ENCODE results near the gene DEPDC1. TPM values are rescaled to one million over a fixed set of nuclear protein-coding genes. Genes with fewer than 3 reads are reported as not detected.

The DEPDC1 gene
- total RNA-seq, 1 experiment from 2014 or later, result 74.0 TPM

DNA sequence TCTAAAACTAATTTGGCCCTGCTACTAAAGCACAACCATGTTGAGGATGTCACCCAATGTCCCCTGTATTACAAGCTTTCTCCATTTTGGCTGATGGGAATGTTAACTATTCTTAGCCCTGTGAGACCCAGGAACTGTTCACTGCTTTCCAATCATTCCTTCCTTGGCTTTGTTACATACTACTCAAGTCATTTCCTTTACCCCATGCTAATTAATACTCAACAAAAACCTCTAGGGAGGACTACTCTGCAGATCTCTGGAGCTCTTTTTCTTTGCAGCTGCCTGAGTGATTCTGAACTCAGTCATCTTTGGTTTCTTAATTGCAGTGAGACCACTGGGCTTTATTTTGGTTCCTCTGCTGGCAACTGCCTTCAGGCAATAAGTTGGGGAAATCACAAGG, 23.8 kb downstream of the DEPDC1 start:
- Histone ChIP-seq H3K36me3 (ENCODE audit: low read depth) (peaks cover 15% of the 10 kb centered on the region), H3K9me3 (ENCODE audit: insufficient read depth, low read depth) (no peaks in the 10 kb centered on the region), H3K27me3 (ENCODE audit: insufficient read depth, low read depth) (no peaks in the 10 kb centered on the region), H3K79me2 (ENCODE audit: low read depth) (no peaks in the 10 kb centered on the region), H3K4me3 (no peak overlapping the region), H2AFZ (no peak overlapping the region), H3K27ac (no peak overlapping the region), H3F3A (ENCODE audit: insufficient read depth, low read depth) (0 out of 2 replicates have a peak, but pooled peaks cover 3% of the 10 kb centered on the region), H3K4me1 (replicated peaks; ENCODE audit: insufficient read depth) (no peaks in the 10 kb centered on the region), H3K4me2 (no peak overlapping the region), H4K20me1 (ENCODE audit: insufficient read depth) (no peaks in the 10 kb centered on the region), H3K9me2 (ENCODE audit: insufficient read depth) (no peaks in the 10 kb centered on the region)
- intact Hi-C loops (cut with micrococcal nuclease; ENCODE audit: unreplicated experiment), result no loop called here
- DNase-seq, result no peak
- no TSS peak for BruUV-seq (replicated peaks)
- CTCF ChIA-PET, result no interaction called here
- TF ChIP-seq EZH2 (IDR thresholded peaks at IDR 0.05; ENCODE audit: low read depth), result no peak
- TF ChIP-seq, protein P1, sequence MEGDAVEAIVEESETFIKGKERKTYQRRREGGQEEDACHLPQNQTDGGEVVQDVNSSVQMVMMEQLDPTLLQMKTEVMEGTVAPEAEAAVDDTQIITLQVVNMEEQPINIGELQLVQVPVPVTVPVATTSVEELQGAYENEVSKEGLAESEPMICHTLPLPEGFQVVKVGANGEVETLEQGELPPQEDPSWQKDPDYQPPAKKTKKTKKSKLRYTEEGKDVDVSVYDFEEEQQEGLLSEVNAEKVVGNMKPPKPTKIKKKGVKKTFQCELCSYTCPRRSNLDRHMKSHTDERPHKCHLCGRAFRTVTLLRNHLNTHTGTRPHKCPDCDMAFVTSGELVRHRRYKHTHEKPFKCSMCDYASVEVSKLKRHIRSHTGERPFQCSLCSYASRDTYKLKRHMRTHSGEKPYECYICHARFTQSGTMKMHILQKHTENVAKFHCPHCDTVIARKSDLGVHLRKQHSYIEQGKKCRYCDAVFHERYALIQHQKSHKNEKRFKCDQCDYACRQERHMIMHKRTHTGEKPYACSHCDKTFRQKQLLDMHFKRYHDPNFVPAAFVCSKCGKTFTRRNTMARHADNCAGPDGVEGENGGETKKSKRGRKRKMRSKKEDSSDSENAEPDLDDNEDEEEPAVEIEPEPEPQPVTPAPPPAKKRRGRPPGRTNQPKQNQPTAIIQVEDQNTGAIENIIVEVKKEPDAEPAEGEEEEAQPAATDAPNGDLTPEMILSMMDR (conservative IDR thresholded peaks at IDR 0.05), result no peak
- POLR2A ChIA-PET (ENCODE audit: unreplicated experiment), result no interaction called here

DNA sequence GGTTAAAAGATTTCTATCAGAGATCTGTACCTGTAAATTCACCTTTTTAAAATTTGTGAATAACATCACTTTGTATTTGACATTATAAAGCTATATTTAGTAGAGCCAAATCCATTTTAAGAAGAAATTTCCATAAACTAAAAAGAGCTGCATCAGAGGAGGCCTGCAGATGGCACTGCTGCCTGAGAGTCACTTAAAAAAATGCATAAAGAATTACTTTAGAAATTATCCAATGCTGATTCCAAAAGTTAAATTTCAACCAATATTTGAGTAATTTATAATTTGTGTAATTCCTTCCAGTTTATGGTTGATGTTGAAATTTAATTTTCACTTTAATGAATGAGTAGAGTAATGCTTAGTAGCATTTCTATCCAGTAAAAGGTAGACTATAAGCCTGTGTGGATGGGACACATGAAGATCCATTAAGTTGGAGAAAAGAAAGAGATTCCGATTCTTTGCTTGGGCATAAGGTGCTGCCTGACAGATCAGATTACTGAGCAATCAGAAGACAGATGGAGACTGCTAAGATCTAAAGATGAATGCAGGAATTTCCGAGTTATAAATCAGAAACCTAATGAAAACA, 26.4 kb downstream of the DEPDC1 start:
- BruUV-seq (replicated peaks), result no TSS peak
- H3K4me1 ChIP-seq (replicated peaks; ENCODE audit: insufficient read depth), result no peaks in the 10 kb centered on the region
- intact Hi-C loops (cut with micrococcal nuclease; ENCODE audit: unreplicated experiment), result loop anchor here (1.0 kb wide), 1 partner anchor 1267 kb away; no protein-coding TSS in a partner anchor
- H3K27ac ChIP-seq, result no peak overlapping the region
- no peaks in the 10 kb centered on the region for H4K20me1 ChIP-seq (ENCODE audit: insufficient read depth)
- no peaks in the 10 kb centered on the region for H3K79me2 ChIP-seq (ENCODE audit: low read depth)
- H2AFZ ChIP-seq, result no peak overlapping the region
- no peaks in the 10 kb centered on the region for H3K9me3 ChIP-seq (ENCODE audit: insufficient read depth, low read depth)
- no peaks in the 10 kb centered on the region for H3K27me3 ChIP-seq (ENCODE audit: insufficient read depth, low read depth)
- 0 out of 2 replicates have a peak, but pooled peaks cover 3% of the 10 kb centered on the region for H3F3A ChIP-seq (ENCODE audit: insufficient read depth, low read depth)
- DNase-seq, result no peak
- TF ChIP-seq, protein P1 (conservative IDR thresholded peaks at IDR 0.05), result peak; percentile 81
- TF ChIP-seq EZH2 (IDR thresholded peaks at IDR 0.05; ENCODE audit: low read depth), result no peak
- no peak overlapping the region for H3K4me3 ChIP-seq
- no peaks in the 10 kb centered on the region for H3K9me2 ChIP-seq (ENCODE audit: insufficient read depth)
- POLR2A ChIA-PET (ENCODE audit: unreplicated experiment), result interaction anchor here (0.6 kb wide), 1 partner anchor 1025 kb away, joined by 4 read pairs; no protein-coding TSS in a partner anchor
- CTCF ChIA-PET, result interaction anchor here (0.6 kb wide), 2 partner anchors 24 to 63 kb away, joined by 3 to 7 read pairs; no protein-coding TSS in a partner anchor
- 0 out of 2 replicates have a peak, but pooled peaks cover under 1% of the 10 kb centered on the region for H3K36me3 ChIP-seq (ENCODE audit: low read depth)
- no peak overlapping the region for H3K4me2 ChIP-seq

DNA sequence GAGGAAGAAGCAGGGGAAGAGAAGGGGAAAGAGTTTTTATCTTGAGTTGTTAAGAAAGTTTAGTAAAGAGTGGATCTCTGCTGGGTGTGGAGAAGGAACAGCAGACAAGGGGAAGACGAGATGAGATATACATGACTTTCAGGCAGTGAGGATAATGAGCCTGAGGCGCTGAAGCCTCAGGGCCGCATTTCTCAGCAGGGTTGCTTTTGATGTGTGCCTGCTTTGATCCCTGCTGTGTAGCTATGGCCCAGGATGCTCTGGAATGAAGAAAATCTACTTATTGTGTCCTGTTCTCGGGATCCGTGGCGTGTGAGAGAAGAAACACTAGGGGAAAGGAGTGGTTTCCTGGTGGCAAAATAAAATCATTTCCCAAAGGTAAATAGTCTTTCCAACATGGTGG, 32.0 kb downstream of the DEPDC1 start:
- H3K9me3 ChIP-seq (ENCODE audit: insufficient read depth, low read depth), result no peaks in the 10 kb centered on the region
- ChIA-PET POLR2A (ENCODE audit: unreplicated experiment) (no interaction called here), CTCF (no interaction called here)
- H3K4me3 ChIP-seq, result no peak overlapping the region
- no peaks in the 10 kb centered on the region for H3K36me3 ChIP-seq (ENCODE audit: low read depth)
- no peak for DNase-seq
- H4K20me1 ChIP-seq (ENCODE audit: insufficient read depth), result no peaks in the 10 kb centered on the region
- intact Hi-C loops (cut with micrococcal nuclease; ENCODE audit: unreplicated experiment), result no loop called here
- H3K27ac ChIP-seq, result no peak overlapping the region
- TF ChIP-seq, protein P1 (conservative IDR thresholded peaks at IDR 0.05), result no peak
- TF ChIP-seq EZH2 (IDR thresholded peaks at IDR 0.05; ENCODE audit: low read depth), result no peak
- H3K9me2 ChIP-seq (ENCODE audit: insufficient read depth), result no peaks in the 10 kb centered on the region
- BruUV-seq (replicated peaks), result no TSS peak
- H3K4me2 ChIP-seq, result no peak overlapping the region
- H2AFZ ChIP-seq, result peak overlapping the region; percentile 7; the same call in 1 of the 2 replicates
- H3K27me3 ChIP-seq (ENCODE audit: insufficient read depth, low read depth), result no peaks in the 10 kb centered on the region
- no peaks in the 10 kb centered on the region for H3K79me2 ChIP-seq (ENCODE audit: low read depth)
- no peaks in the 10 kb centered on the region for H3F3A ChIP-seq (ENCODE audit: insufficient read depth, low read depth)
- H3K4me1 ChIP-seq (replicated peaks; ENCODE audit: insufficient read depth), result no peaks in the 10 kb centered on the region
